ENCODE results near the gene DIP2C. TPM values are rescaled to one million over a fixed set of nuclear protein-coding genes. Genes with fewer than 3 reads are reported as not detected.

The DIP2C gene
- total RNA-seq, 1 donor from 2014 or later: 18.4 TPM

- TF ChIP-seq POLR2A (IDR thresholded peaks at IDR 0.05) (no peak), CTCF (IDR thresholded peaks at IDR 0.05) (no peak), POLR2AphosphoS5 (IDR thresholded peaks at IDR 0.05; ENCODE audit: insufficient read depth in 1 of 2, low read depth in 1 of 2) (no peak)
- no peaks in the 10 kb centered on the region for H3K9me3 ChIP-seq
- no peaks in the 10 kb centered on the region for H3K36me3 ChIP-seq
- H3K4me1 ChIP-seq: peaks cover 19% of the 10 kb centered on the region
- intact Hi-C loops (cut with DNase I): no loop called here
- no peak overlapping the region for H3K27ac ChIP-seq
- no peak for DNase-seq (ENCODE audit: extremely low spot score in 2 of 2)
- no peaks in the 10 kb centered on the region for H3K27me3 ChIP-seq
- no peak overlapping the region for H3K4me3 ChIP-seq
Measured at GRCh38 chr10:525565-526315, 163.7 kb downstream of the DIP2C start.

GRCh38 chr10:523925-524324, 165.5 kb downstream of the DIP2C start:
- DNase-seq (ENCODE audit: extremely low spot score in 2 of 2): no peak
- TF ChIP-seq POLR2A (IDR thresholded peaks at IDR 0.05) (no peak), CTCF (IDR thresholded peaks at IDR 0.05) (no peak), POLR2AphosphoS5 (IDR thresholded peaks at IDR 0.05; ENCODE audit: insufficient read depth in 1 of 2, low read depth in 1 of 2) (no peak)
- Histone ChIP-seq H3K9me3 (no peaks in the 10 kb centered on the region), H3K4me1 (peaks cover 29% of the 10 kb centered on the region), H3K36me3 (no peaks in the 10 kb centered on the region), H3K27ac (no peak overlapping the region), H3K27me3 (no peaks in the 10 kb centered on the region), H3K4me3 (no peak overlapping the region)
- intact Hi-C loops (cut with DNase I): no loop called here

GRCh38 chr10:522350-522749, 167.1 kb downstream of the DIP2C start:
- Histone ChIP-seq H3K36me3 (no peaks in the 10 kb centered on the region), H3K27me3 (no peaks in the 10 kb centered on the region), H3K4me1 (peaks cover 29% of the 10 kb centered on the region), H3K9me3 (no peaks in the 10 kb centered on the region), H3K4me3 (no peak overlapping the region), H3K27ac (peak overlapping the region; percentile 36)
- intact Hi-C loops (cut with DNase I): no loop called here
- no peak for DNase-seq (ENCODE audit: extremely low spot score in 2 of 2)
- TF ChIP-seq CTCF (IDR thresholded peaks at IDR 0.05): no peak
- no peak for TF ChIP-seq POLR2A (IDR thresholded peaks at IDR 0.05)
- no peak for TF ChIP-seq POLR2AphosphoS5 (IDR thresholded peaks at IDR 0.05; ENCODE audit: insufficient read depth in 1 of 2, low read depth in 1 of 2)

GRCh38 chr10:521261-522250, 167.9 kb downstream of the DIP2C start:
- no peak for TF ChIP-seq POLR2AphosphoS5 (IDR thresholded peaks at IDR 0.05; ENCODE audit: insufficient read depth in 1 of 2, low read depth in 1 of 2)
- TF ChIP-seq CTCF (IDR thresholded peaks at IDR 0.05): no peak
- TF ChIP-seq POLR2A (IDR thresholded peaks at IDR 0.05): no peak
- Histone ChIP-seq H3K36me3 (no peaks in the 10 kb centered on the region), H3K9me3 (no peaks in the 10 kb centered on the region), H3K4me3 (no peak overlapping the region), H3K27ac (peak overlapping the region; percentile 36), H3K27me3 (no peaks in the 10 kb centered on the region), H3K4me1 (peaks cover 29% of the 10 kb centered on the region)
- intact Hi-C loops (cut with DNase I): no loop called here
- no peak for DNase-seq (ENCODE audit: extremely low spot score in 2 of 2)
